Peyer's patch (tissue), 4 donors: Measurements from ENCODE around the gene RSAD1. TPM values are rescaled to one million over a fixed set of nuclear protein-coding genes. Genes with fewer than 3 reads are reported as not detected.

Experiments
- DNase-seq, 3 donors: peaks; one replicate each; pipeline ENCODE4 v3.0.0-alpha.2; 2017 to 2019
- H3K27ac ChIP-seq, 4 donors: fragments of 200-600 bp; sonication (generic); one replicate each; pipeline ENCODE4 v1.5.1; 2016 to 2019
- H3K27me3 ChIP-seq, 2 donors: fragments of 200-600 bp; sonication (generic); one replicate each; pipeline ENCODE4 v1.5.1; 2019
- H3K36me3 ChIP-seq, 3 donors: fragments of 200-600 bp; sonication (generic); one replicate each; pipeline ENCODE4 v1.5.1; 2016 to 2019
- H3K4me1 ChIP-seq, 4 donors: fragments of 200-600 bp; sonication (generic); one replicate each; pipeline ENCODE4 v1.5.1; 2016 to 2019
- H3K4me3 ChIP-seq, 4 donors: fragments of 200-600 bp; sonication (generic); 1 replicate in 3 of 4; 2 replicates in 1 of 4; pipeline ENCODE4 v1.5.1; 2016 to 2019; ENCODE audit warnings: mild to moderate bottlenecking in 1 of 4
- H3K9me3 ChIP-seq, 4 donors: fragments of 200-600 bp; sonication (generic); one replicate each; pipeline ENCODE4 v1.5.1; 2016 to 2019; ENCODE audit warnings: mild to moderate bottlenecking in 1 of 4
- CTCF ChIP-seq, 6 experiments: fragments of 450-650 bp in 4 of 6; fragments of 200-600 bp in 2 of 6; sonication (generic) in 1 of 6; IDR thresholded peaks; one replicate each; pipeline ENCODE4 v1.5.1; 2017 to 2019; ENCODE audit warnings: antibody characterized with exemption in 6 of 6, mild to moderate bottlenecking in 3 of 6, moderate library complexity in 1 of 6
- POLR2A ChIP-seq, 2 donors: fragments of 450-650 bp; IDR thresholded peaks; one replicate each; pipeline ENCODE4 v1.5.1; 2017; ENCODE audit warnings: antibody characterized with exemption in 2 of 2, mild to moderate bottlenecking in 2 of 2, moderate library complexity in 2 of 2
- total RNA-seq, 4 donors: library from RNA; depleted of rRNA; stranded (reverse); fragments of >200 nt; gene quantifications; one replicate each; pipeline ENCODE4 v1.1.0, GENCODE V29; 2016

RSAD1 gene
- total RNA-seq, 4 donors from 2014 or later, result 24.3 to 53.4 (median 39.5) TPM

DNA sequence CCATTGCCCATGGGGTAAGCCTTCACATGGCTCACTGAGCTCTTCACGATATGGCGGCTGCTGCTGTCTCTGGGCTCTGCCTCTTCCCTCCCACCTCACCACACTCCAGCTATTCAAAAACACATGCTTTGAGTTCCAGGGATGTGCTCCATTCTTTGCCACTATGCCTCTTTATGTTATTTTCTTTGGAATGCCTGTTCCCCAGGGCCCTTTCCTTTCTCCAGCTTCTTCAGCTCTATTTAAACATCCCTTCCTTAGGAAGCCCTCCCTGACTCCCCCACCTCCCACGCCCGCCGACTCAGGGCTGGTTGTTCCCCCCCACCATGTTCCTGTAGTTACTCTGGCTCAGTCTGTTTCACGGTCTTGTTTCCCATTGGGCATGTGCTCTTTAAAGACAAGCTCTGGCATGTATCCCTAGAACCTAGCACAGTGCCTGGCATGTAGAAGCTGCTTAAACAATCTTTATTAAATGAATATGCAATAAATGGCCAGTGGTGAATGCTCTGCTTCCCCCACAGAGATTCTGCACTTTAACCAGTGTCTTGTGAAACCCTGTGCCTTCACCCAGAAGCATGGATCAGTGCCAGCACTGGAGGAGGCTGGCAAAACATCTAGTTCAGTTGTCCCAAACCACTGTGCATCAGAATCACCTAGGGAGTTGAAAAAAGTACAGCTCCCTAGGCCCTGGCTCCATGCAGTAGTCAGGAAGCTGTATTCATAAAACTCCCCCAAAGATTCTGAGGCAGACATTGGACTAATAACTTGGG lies 36.5 kb downstream of the RSAD1 start:
- peaks cover 0 to 11% (median 0%) of the 10 kb centered on the region in 4 donors for H3K4me1 ChIP-seq
- no peak overlapping the region for H3K4me3 ChIP-seq
- DNase-seq, result peak in 1 of 3 donors; percentile 30
- no peak overlapping the region for H3K27ac ChIP-seq
- H3K27me3 ChIP-seq, result no peaks in the 10 kb centered on the region
- H3K9me3 ChIP-seq, result no peaks in the 10 kb centered on the region
- H3K36me3 ChIP-seq, result no peaks in the 10 kb centered on the region
- TF ChIP-seq CTCF (IDR thresholded peaks at IDR 0.05) (no peak), POLR2A (IDR thresholded peaks at IDR 0.05) (no peak)

DNA sequence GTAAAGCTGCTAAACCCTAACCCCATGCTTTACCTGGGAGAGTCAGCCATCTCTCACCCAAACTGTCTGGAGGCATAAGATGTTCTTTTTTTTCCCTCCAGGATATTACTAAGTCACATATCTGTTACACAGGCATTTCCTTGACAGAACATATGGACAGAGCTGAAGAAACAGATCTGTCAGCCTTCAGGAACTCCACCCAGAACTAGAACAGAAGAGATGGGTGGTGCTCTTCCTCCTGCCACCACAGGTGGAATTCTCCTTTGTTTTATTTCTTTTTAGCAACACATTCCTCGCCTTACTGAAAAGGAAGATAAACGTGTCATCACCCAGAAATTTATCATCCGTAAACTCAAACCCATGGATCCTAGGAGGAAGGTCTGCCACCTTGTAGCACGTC lies 38.4 kb downstream of the RSAD1 start:
- H3K4me1 ChIP-seq, result peaks cover 0 to 9% (median 0%) of the 10 kb centered on the region in 4 donors

GRCh38 chr17:50517504-50518383 lies 39.1 kb downstream of the RSAD1 start:
- Histone ChIP-seq H3K27me3 (no peaks in the 10 kb centered on the region), H3K9me3 (no peaks in the 10 kb centered on the region), H3K4me3 (no peak overlapping the region), H3K27ac (no peak overlapping the region), H3K36me3 (no peaks in the 10 kb centered on the region), H3K4me1 (peaks cover 0 to 1% (median 0%) of the 10 kb centered on the region in 4 donors)
- no peak for DNase-seq
- TF ChIP-seq POLR2A (IDR thresholded peaks at IDR 0.05) (no peak), CTCF (IDR thresholded peaks at IDR 0.05) (no peak)

More for the DNA sequence above, 38.4 kb downstream of the RSAD1 start:
- TF ChIP-seq CTCF (IDR thresholded peaks at IDR 0.05) (no peak), POLR2A (IDR thresholded peaks at IDR 0.05) (no peak)
- no peaks in the 10 kb centered on the region for H3K27me3 ChIP-seq
- no peak for DNase-seq
- no peak overlapping the region for H3K27ac ChIP-seq
- H3K9me3 ChIP-seq, result no peaks in the 10 kb centered on the region
- no peaks in the 10 kb centered on the region for H3K36me3 ChIP-seq
- H3K4me3 ChIP-seq, result no peak overlapping the region

DNA sequence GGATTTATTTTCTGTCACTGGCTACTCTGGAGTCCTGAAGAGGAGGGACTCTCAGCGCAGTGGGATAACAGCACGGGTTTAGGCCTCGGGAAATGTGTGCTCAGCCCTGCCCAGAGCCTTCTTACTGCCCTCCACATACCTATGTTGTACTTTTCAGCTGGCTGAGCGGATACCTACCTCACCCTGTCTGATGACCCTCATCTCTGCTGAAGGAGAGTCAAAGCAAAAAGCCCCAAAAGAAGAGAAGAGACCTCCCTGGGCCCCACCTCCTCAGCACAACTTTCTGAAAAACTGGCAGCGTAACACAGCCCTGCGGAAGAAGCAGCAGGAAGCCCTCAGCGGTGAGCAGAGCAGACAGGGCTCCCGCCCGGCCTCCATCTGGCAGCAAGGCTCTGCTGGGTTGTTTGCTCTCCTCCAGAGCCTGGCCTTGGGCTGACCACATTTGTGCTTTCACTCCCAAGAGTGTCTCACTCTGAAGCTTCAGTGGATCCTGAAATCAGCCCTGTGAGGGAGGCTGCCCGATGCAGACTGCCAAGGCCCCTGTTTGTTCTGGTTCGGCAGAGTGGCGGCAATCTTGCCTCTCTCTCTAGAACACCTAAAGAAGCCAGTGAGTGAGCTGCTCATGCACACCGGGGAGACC lies 39.8 kb downstream of the RSAD1 start:
- Histone ChIP-seq H3K36me3 (no peaks in the 10 kb centered on the region), H3K4me1 (no peaks in the 10 kb centered on the region), H3K9me3 (no peaks in the 10 kb centered on the region), H3K27me3 (no peaks in the 10 kb centered on the region), H3K27ac (no peak overlapping the region), H3K4me3 (no peak overlapping the region)
- DNase-seq, result no peak
- TF ChIP-seq CTCF (IDR thresholded peaks at IDR 0.05), result no peak
- TF ChIP-seq POLR2A (IDR thresholded peaks at IDR 0.05), result no peak

DNA sequence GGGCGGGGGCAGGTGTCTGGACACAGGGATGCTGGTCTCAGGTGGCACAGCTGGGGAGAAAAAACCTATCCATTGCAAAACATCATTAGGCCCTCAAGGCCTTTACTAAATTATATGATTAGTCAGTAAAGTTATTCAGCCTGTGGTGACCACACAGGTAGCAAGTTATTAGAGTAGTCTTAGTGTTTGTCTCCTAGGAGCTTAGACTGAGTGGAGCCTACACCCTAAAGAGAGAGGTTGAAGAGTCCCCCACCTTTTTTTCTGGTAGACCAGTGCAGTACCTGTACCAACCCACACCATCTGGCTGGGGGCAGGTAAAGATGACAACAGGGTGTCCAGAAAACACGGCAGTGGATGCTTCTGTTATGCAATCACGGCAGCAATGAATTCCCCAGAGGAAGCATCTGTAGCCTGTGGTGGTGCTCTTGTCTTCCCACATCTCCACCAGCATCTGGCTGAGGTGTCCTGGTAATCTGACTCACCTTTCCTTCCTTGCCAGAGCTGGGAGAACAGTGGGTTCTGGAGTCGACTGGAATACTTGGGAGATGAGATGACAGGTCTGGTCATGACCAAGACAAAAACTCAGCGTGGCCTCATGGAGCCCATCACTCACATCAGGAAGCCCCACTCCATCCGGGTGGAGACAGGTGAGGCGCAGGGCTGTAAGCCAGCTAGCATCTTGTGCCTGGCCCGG lies 40.6 kb downstream of the RSAD1 start:
- Histone ChIP-seq H3K9me3 (no peaks in the 10 kb centered on the region), H3K4me3 (no peak overlapping the region), H3K27ac (no peak overlapping the region), H3K27me3 (no peaks in the 10 kb centered on the region), H3K36me3 (no peaks in the 10 kb centered on the region), H3K4me1 (no peaks in the 10 kb centered on the region)
- TF ChIP-seq POLR2A (IDR thresholded peaks at IDR 0.05) (no peak), CTCF (IDR thresholded peaks at IDR 0.05) (no peak)
- no peak for DNase-seq
